Small intestine (tissue), 7 donors: ENCODE data around the gene OPRD1. TPM values are rescaled to one million over a fixed set of nuclear protein-coding genes. Genes with fewer than 3 reads are reported as not detected.
A peak's percentile ranks its signal among the peaks of the same experiment; 100 is the strongest.

Experiments used
- DNase-seq, 2 donors: peaks; one replicate each; pipeline versions ENCODE4 v3.0.0 to v3.0.0-alpha.2; 2013
- FAIRE-seq: peaks from 2 replicates; lab custom pipeline; 2012; peaks lifted over from hg19 to GRCh38; lab: Jason Lieb, UNC
- H3K27ac ChIP-seq, 3 donors: one replicate each; pipeline ENCODE4 v1.5.1; 2013; ENCODE audit warnings: low read length in 2 of 3, mild to moderate bottlenecking in 2 of 3, control low read depth in 1 of 3, inconsistent platforms in 1 of 3, low read depth in 1 of 3, moderate library complexity in 1 of 3
- H3K27me3 ChIP-seq, 3 donors: one replicate each; pipeline ENCODE4 v1.6.1; 2013; ENCODE audit warnings: low read length in 3 of 3, inconsistent platforms in 1 of 3; ENCODE audit not compliant: control insufficient read depth in 3 of 3, insufficient read depth in 3 of 3
- H3K36me3 ChIP-seq, 3 donors: one replicate each; pipeline ENCODE4 v1.6.1; 2013; ENCODE audit warnings: low read length in 3 of 3, inconsistent platforms in 1 of 3, low read depth in 1 of 3, mild to moderate bottlenecking in 1 of 3, moderate library complexity in 1 of 3; ENCODE audit not compliant: control insufficient read depth in 3 of 3, insufficient read depth in 2 of 3
- H3K4me1 ChIP-seq, 3 donors: one replicate each; pipeline ENCODE4 v1.6.1; 2013; ENCODE audit warnings: low read length in 2 of 3, inconsistent platforms in 1 of 3, low read depth in 1 of 3, mild to moderate bottlenecking in 1 of 3, moderate library complexity in 1 of 3; ENCODE audit not compliant: control insufficient read depth in 3 of 3, insufficient read depth in 2 of 3
- H3K4me3 ChIP-seq, 3 donors: one replicate each; pipeline ENCODE4 v1.5.1; 2013; ENCODE audit warnings: low read length in 3 of 3, control low read depth in 1 of 3, inconsistent platforms in 1 of 3, low read depth in 1 of 3, mild to moderate bottlenecking in 1 of 3, moderate library complexity in 1 of 3
- H3K9me3 ChIP-seq, 2 donors: one replicate each; pipeline ENCODE4 v1.6.1; 2013; ENCODE audit warnings: low read depth in 1 of 2, low read length in 1 of 2; ENCODE audit not compliant: control insufficient read depth in 2 of 2, insufficient read depth in 1 of 2
- WGBS, 3 donors: extraction: QIAGEN DNeasy Blood & Tissue Kit; methylation state at CpG; one replicate each; pipeline ENCODE4 v1.1.7; 2013; 5-methylcytosine and 5-hydroxymethylcytosine counted together
- polyA plus RNA-seq, 4 donors: library from polyadenylated mRNA; stranded (reverse) in 3 of 4; unstranded in 1 of 4; fragments of 200-250 nt in 3 of 4; fragments of 120-200 nt in 1 of 4; gene quantifications; one replicate each; pipeline versions ENCODE4 v1.2.1 to v1.2.3, GENCODE V29; 2013
- donor health status: healthy with polysubstance abuse.
- donor health status: control.
- donor health status: control.
- donor health status: Bipolar disorder and iron deficiency.
- donor health status: healthy.

Gene OPRD1
- polyA plus RNA-seq, 4 donors: 0.06 to 0.34 (median 0.27) TPM; not detected in 1

GRCh38 chr1:28885977-28886730 is 74.2 kb downstream of the OPRD1 start:
- WGBS, 3 donors: 63 to 64% (median 63%) methylated on average over 17 of the region's 17 CpGs
- no peaks in the 10 kb centered on the region for H3K27me3 ChIP-seq
- FAIRE-seq (no peak), DNase-seq (no peak)
- no peaks in the 10 kb centered on the region for H3K9me3 ChIP-seq
- peaks cover 0 to 3% (median 0%) of the 10 kb centered on the region in 3 donors for H3K36me3 ChIP-seq
- peak overlapping the region in 2 of 3 donors; percentile 29 to 70 for H3K27ac ChIP-seq
- H3K4me3 ChIP-seq: peak overlapping the region in 1 of 3 donors; percentile 99
- H3K4me1 ChIP-seq: peaks cover 6 to 33% (median 6%) of the 10 kb centered on the region in 3 donors

GRCh38 chr1:28886731-28887418 is 74.9 kb downstream of the OPRD1 start:
- no peak for FAIRE-seq
- 0 to 2% (median 2%) methylated on average over 42 to 43 of the region's 43 CpGs for WGBS, 3 donors
- H3K9me3 ChIP-seq: no peaks in the 10 kb centered on the region

GRCh38 chr1:28887419-28887834 is 75.5 kb downstream of the OPRD1 start:
- 0% methylated on average over 11 to 41 of the region's 41 CpGs for WGBS, 3 donors

More at GRCh38 chr1:28886731-28887418, 74.9 kb downstream of the OPRD1 start:
- peak overlapping the region; percentile 76 to 99 (median 83) for H3K4me3 ChIP-seq
- peak; percentile 93 to 95 for DNase-seq
- peaks cover 0 to 3% (median 0%) of the 10 kb centered on the region in 3 donors for H3K36me3 ChIP-seq
- no peaks in the 10 kb centered on the region for H3K27me3 ChIP-seq
- peak overlapping the region; percentile 38 to 70 (median 65) for H3K27ac ChIP-seq
- H3K4me1 ChIP-seq: peaks cover 6 to 33% (median 6%) of the 10 kb centered on the region in 3 donors

GRCh38 chr1:28887835-28888682 is 76.1 kb downstream of the OPRD1 start:
- Histone ChIP-seq H3K27me3 (no peaks in the 10 kb centered on the region), H3K36me3 (peaks cover 0 to 3% (median 0%) of the 10 kb centered on the region in 3 donors), H3K4me1 (peaks cover 6 to 33% (median 6%) of the 10 kb centered on the region in 3 donors), H3K9me3 (no peaks in the 10 kb centered on the region), H3K27ac (peak overlapping the region in 2 of 3 donors; percentile 2 to 8), H3K4me3 (peak overlapping the region; percentile 76 to 99 (median 83))
- FAIRE-seq (no peak), DNase-seq (peak; percentile 26 to 68)
- WGBS, 3 donors: 28 to 43% (median 38%) methylated on average over 24 of the region's 24 CpGs

More at GRCh38 chr1:28887419-28887834, 75.5 kb downstream of the OPRD1 start:
- peak in 1 of 2 donors; percentile 23 for DNase-seq
- no peak for FAIRE-seq
- Histone ChIP-seq H3K36me3 (peaks cover 0 to 3% (median 0%) of the 10 kb centered on the region in 3 donors), H3K27me3 (no peaks in the 10 kb centered on the region), H3K27ac (peak overlapping the region; percentile 38 to 70 (median 65)), H3K4me3 (peak overlapping the region; percentile 76 to 99 (median 83)), H3K4me1 (peaks cover 6 to 33% (median 6%) of the 10 kb centered on the region in 3 donors), H3K9me3 (no peaks in the 10 kb centered on the region)

GRCh38 chr1:28888915-28889314 is 76.9 kb downstream of the OPRD1 start:
- Histone ChIP-seq H3K9me3 (no peaks in the 10 kb centered on the region), H3K36me3 (peaks cover 0 to 8% (median 0%) of the 10 kb centered on the region in 3 donors), H3K4me1 (peaks cover 6 to 29% (median 6%) of the 10 kb centered on the region in 3 donors), H3K4me3 (no peak overlapping the region), H3K27ac (no peak overlapping the region), H3K27me3 (no peaks in the 10 kb centered on the region)
- DNase-seq (no peak), FAIRE-seq (no peak)
- WGBS, 3 donors: 93 to 95% (median 94%) methylated on average over 7 of the region's 7 CpGs

GRCh38 chr1:28889357-28889756 is 77.4 kb downstream of the OPRD1 start:
- Histone ChIP-seq H3K36me3 (peaks cover 0 to 8% (median 0%) of the 10 kb centered on the region in 3 donors), H3K9me3 (no peaks in the 10 kb centered on the region), H3K27me3 (no peaks in the 10 kb centered on the region), H3K4me3 (no peak overlapping the region), H3K27ac (no peak overlapping the region), H3K4me1 (peaks cover 5 to 26% (median 6%) of the 10 kb centered on the region in 3 donors)
- DNase-seq: no peak
- no peak for FAIRE-seq
- 91 to 95% (median 92%) methylated on average over 5 of the region's 5 CpGs for WGBS, 3 donors

GRCh38 chr1:28890435-28890834 is 78.5 kb downstream of the OPRD1 start:
- 50 to 66% (median 58%) methylated on average over 8 of the region's 8 CpGs for WGBS, 3 donors
- DNase-seq (peak in 1 of 2 donors; percentile 34), FAIRE-seq (no peak)
- H3K27ac ChIP-seq: no peak overlapping the region
- H3K9me3 ChIP-seq: no peaks in the 10 kb centered on the region
- no peak overlapping the region for H3K4me3 ChIP-seq
- H3K27me3 ChIP-seq: no peaks in the 10 kb centered on the region
- peaks cover 0 to 14% (median 0%) of the 10 kb centered on the region in 3 donors for H3K36me3 ChIP-seq
- H3K4me1 ChIP-seq: peaks cover 2 to 16% (median 3%) of the 10 kb centered on the region in 3 donors
